Activated CD4-positive, alpha-beta T cell treated with anti-CD3 and anti-CD28 coated beads, Interleukin-2, amount 50 U/mL, for 48 hours (primary cell): Measurements from ENCODE around the gene DCLK1.
"Not testable (repeated sequence)": the region's sequence is repeated elsewhere in the genome, so short reads cannot be mapped to it uniquely, and the experiment has no call there.

Experiments
- DNase-seq, 2 experiments: peaks; one replicate each; pipeline ENCODE4 v3.0.0-alpha.2; 2020

The DCLK1 gene

GRCh38 chr13:36130552-36131221 lies 495 bp downstream of the DCLK1 start:
- no peak for DNase-seq

- no peak for DNase-seq
Measured at GRCh38 chr13:36130193-36130551, 1.0 kb downstream of the DCLK1 start.

GRCh38 chr13:36129539-36129938 lies 1.6 kb downstream of the DCLK1 start:
- no peak for DNase-seq

GRCh38 chr13:36126491-36126890 lies 4.7 kb downstream of the DCLK1 start:
- no peak for DNase-seq

- no peak for DNase-seq
Measured at GRCh38 chr13:36125841-36126240, 5.3 kb downstream of the DCLK1 start.

- DNase-seq: no peak
Measured at GRCh38 chr13:36124236-36124822, 6.9 kb downstream of the DCLK1 start.

- DNase-seq: no peak
Measured at GRCh38 chr13:36115306-36115705, 15.9 kb downstream of the DCLK1 start.

- no peak for DNase-seq
Measured at GRCh38 chr13:36114233-36114632, 16.9 kb downstream of the DCLK1 start.

- DNase-seq: no peak
Measured at GRCh38 chr13:36108954-36109353, 22.2 kb downstream of the DCLK1 start.

- no peak for DNase-seq
Measured at GRCh38 chr13:36108342-36108741, 22.8 kb downstream of the DCLK1 start.

- DNase-seq: no peak
Measured at GRCh38 chr13:36107521-36107920, 23.7 kb downstream of the DCLK1 start.

- DNase-seq: no peak
Measured at GRCh38 chr13:36105726-36106125, 25.5 kb downstream of the DCLK1 start.

- DNase-seq: no peak
Measured at GRCh38 chr13:36102721-36103120, 28.5 kb downstream of the DCLK1 start.

GRCh38 chr13:36101907-36102306 lies 29.3 kb downstream of the DCLK1 start:
- DNase-seq: not testable (repeated sequence)

GRCh38 chr13:36101157-36101556 lies 30.0 kb downstream of the DCLK1 start:
- no peak for DNase-seq

GRCh38 chr13:36098080-36098479 lies 33.1 kb downstream of the DCLK1 start:
- no peak for DNase-seq

- DNase-seq: no peak
Measured at GRCh38 chr13:36096461-36097416, 34.4 kb downstream of the DCLK1 start.

GRCh38 chr13:36094478-36094877 lies 36.7 kb downstream of the DCLK1 start:
- DNase-seq: no peak

- no peak for DNase-seq
Measured at GRCh38 chr13:36090592-36090991, 40.6 kb downstream of the DCLK1 start.

- no peak for DNase-seq
Measured at GRCh38 chr13:36089130-36089647, 42.0 kb downstream of the DCLK1 start.

- no peak for DNase-seq
Measured at GRCh38 chr13:36088463-36088862, 42.7 kb downstream of the DCLK1 start.

GRCh38 chr13:36088001-36088400 lies 43.2 kb downstream of the DCLK1 start:
- DNase-seq: no peak

GRCh38 chr13:36086117-36086516 lies 45.1 kb downstream of the DCLK1 start:
- DNase-seq: no peak

GRCh38 chr13:36084131-36084530 lies 47.1 kb downstream of the DCLK1 start:
- no peak for DNase-seq
